K562 (cell line): ENCODE measurements around the gene OSBPL7. TPM values are rescaled to one million over a fixed set of nuclear protein-coding genes. Genes with fewer than 3 reads are reported as not detected.

Experiments
- ATAC-seq: fragments of 200-7000 bp; cut with Tn5 transposase; 3 replicates; pipeline ENCODE4 v1.9.1; 2020; ENCODE audit warnings: moderate library complexity
- BruUV-seq: library from RNA; stranded (reverse); fragments of 400-500 nt; replicated peaks from 2 replicates; lab custom pipeline; 2021; lab: Mats Ljungman, UMichigan
- CTCF ChIA-PET: fragments of 300-600 bp; formaldehyde crosslinking; extraction: SDS; loops from one replicate; lab custom pipeline; 2021; ENCODE audit warnings: low intra/inter-chr PET ratio; lab: Yijun Ruan, JAX
- POLR2A ChIA-PET: fragments of 300-600, 350-650 bp; sonication (Branson Sonifier 250); formaldehyde crosslinking; extraction: SDS; loops from one replicate; lab custom pipeline; 2021; ENCODE audit warnings: antibody characterized with exemption, inconsistent platforms; lab: Yijun Ruan, JAX
- DNase-seq, 4 experiments: peaks; one replicate each; pipeline versions ENCODE4 v3.0.0 to v3.0.0-alpha.2; 2011 to 2018; ENCODE audit warnings: low spot score in 3 of 4, mixed read lengths in 3 of 4; ENCODE audit errors: extremely low read depth in 1 of 4
- FAIRE-seq: peaks from 2 replicates; lab custom pipeline; 2011; peaks lifted over from hg19 to GRCh38; lab: Jason Lieb, UNC
- H2AFZ ChIP-seq: 2 replicates; pipeline ENCODE4 v1.6.0; 2011; ENCODE audit warnings: low read depth, low read length, control low read depth, inconsistent platforms
- H3K27ac ChIP-seq: fragments of 200-600 bp; 3 replicates; pipeline ENCODE4 v1.8.0; 2011; ENCODE audit warnings: low read depth, mild to moderate bottlenecking, control low read depth, inconsistent platforms, low read length, moderate library complexity, mixed read lengths; ENCODE audit errors: extremely low read depth
- H3K27me3 ChIP-seq, 2 experiments: fragments of 300-600 bp in 1 of 2; 2 replicates in 1 of 2; 3 replicates in 1 of 2; pipeline versions ENCODE4 v1.6.0 to v1.8.0; 2011; ENCODE audit warnings: inconsistent platforms in 2 of 2, low read length in 2 of 2, mild to moderate bottlenecking in 1 of 2, mixed read lengths in 1 of 2, moderate library complexity in 1 of 2; ENCODE audit not compliant: control insufficient read depth in 2 of 2, insufficient read depth in 2 of 2
- H3K36me3 ChIP-seq: fragments of 300-600 bp; 3 replicates; pipeline ENCODE4 v1.8.0; 2011; ENCODE audit warnings: mild to moderate bottlenecking, low read length, inconsistent platforms; ENCODE audit not compliant: control insufficient read depth, insufficient read depth
- H3K4me1 ChIP-seq, 2 experiments: fragments of 200-600 bp in 1 of 2; replicated peaks in 1 of 2; 2 replicates in 1 of 2; 3 replicates in 1 of 2; pipeline versions ENCODE4 v1.5.1 to v1.8.0; 2011; ENCODE audit warnings: inconsistent platforms in 2 of 2, low read length in 2 of 2, mild to moderate bottlenecking in 1 of 2, mixed read lengths in 1 of 2, moderate library complexity in 1 of 2; ENCODE audit not compliant: control insufficient read depth in 2 of 2, insufficient read depth in 2 of 2
- H3K4me2 ChIP-seq: 2 replicates; pipeline ENCODE4 v1.6.1; 2011; ENCODE audit warnings: low read length, control low read depth, inconsistent platforms, mixed read lengths; ENCODE audit not compliant: insufficient read depth
- H3K4me3 ChIP-seq: fragments of 200-600 bp; sonication (generic), shearing (Covaris generic); 2 replicates; pipeline ENCODE4 v1.5.1; 2016; ENCODE audit warnings: control low read depth, inconsistent platforms
- H3K79me2 ChIP-seq: fragments of 200-600 bp; 3 replicates; pipeline ENCODE4 v1.8.0; 2011; ENCODE audit warnings: low read length, inconsistent platforms; ENCODE audit not compliant: control insufficient read depth, insufficient read depth
- H3K9ac ChIP-seq, 2 experiments: 2 replicates each; pipeline versions ENCODE4 v1.6.0 to v1.6.1; 2011; ENCODE audit warnings: low read depth in 2 of 2, low read length in 2 of 2, control low read depth in 1 of 2, inconsistent platforms in 1 of 2, mild to moderate bottlenecking in 1 of 2, mixed read lengths in 1 of 2; ENCODE audit not compliant: insufficient read depth in 1 of 2
- H3K9me1 ChIP-seq: one replicate; pipeline ENCODE4 v1.6.0; 2011; ENCODE audit warnings: inconsistent platforms, mild to moderate bottlenecking, low read length, moderate library complexity; ENCODE audit not compliant: control insufficient read depth, insufficient read depth
- H3K9me3 ChIP-seq: replicated peaks from 2 replicates; pipeline ENCODE4 v1.5.1; 2011; ENCODE audit warnings: low read depth, low read length, inconsistent platforms; ENCODE audit not compliant: control insufficient read depth, insufficient read depth
- H4K20me1 ChIP-seq: replicated peaks from 2 replicates; pipeline ENCODE4 v1.6.1; 2011; ENCODE audit warnings: low read length, inconsistent platforms, mixed read lengths; ENCODE audit not compliant: control insufficient read depth, insufficient read depth
- ELF1 ChIP-seq: fragments of 200-800 bp; sonication (Bioruptor generic); IDR thresholded peaks from 2 replicates; pipeline ENCODE4 v1.6.1; 2016; ENCODE audit warnings: missing genetic modification characterization, missing compliant biosample characterization
- ETV5 ChIP-seq: sonication (generic); formaldehyde crosslinking; IDR thresholded peaks from 2 replicates; pipeline ENCODE4 v1.4.0; 2020; ENCODE audit warnings: low read depth, mild to moderate bottlenecking, missing genetic modification reagents
- HSF4 ChIP-seq: fragments of 250-450 bp; sonication (Bioruptor Pico); IDR thresholded peaks from 2 replicates; pipeline ENCODE4 v2.1.2; 2022; ENCODE audit warnings: mild to moderate bottlenecking, moderate library complexity, borderline replicate concordance
- IFI16 ChIP-seq: fragments of 250-450 bp; sonication (Bioruptor Pico); IDR thresholded peaks from 2 replicates; pipeline ENCODE4 v2.1.2; 2022; ENCODE audit warnings: mild to moderate bottlenecking, inconsistent platforms
- KDM2B ChIP-seq: fragments of 250-450 bp; sonication (Bioruptor Pico); IDR thresholded peaks from 2 replicates; pipeline ENCODE4 v1.8.0; 2021; ENCODE audit warnings: mild to moderate bottlenecking, moderate library complexity
- NCOA4 ChIP-seq: fragments of 450-650 bp; IDR thresholded peaks from 2 replicates; pipeline ENCODE4 v1.6.1; 2018; ENCODE audit warnings: mild to moderate bottlenecking; ENCODE audit not compliant: partially characterized antibody
- PHTF2 ChIP-seq: fragments of 250-450 bp; sonication (Bioruptor Pico); IDR thresholded peaks from 2 replicates; pipeline ENCODE4 v1.5.0; 2021; ENCODE audit warnings: mild to moderate bottlenecking
- SMAD2 ChIP-seq: fragments of 150-350 bp; IDR thresholded peaks from 2 replicates; pipeline ENCODE4 v1.6.1; 2014; ENCODE audit warnings: low read depth, mild to moderate bottlenecking, low read length
- ZNF57 ChIP-seq: fragments of 450-650 bp; formaldehyde crosslinking; IDR thresholded peaks from 2 replicates; pipeline ENCODE4 v1.4.0; 2020; ENCODE audit warnings: mild to moderate bottlenecking, moderate library complexity
- WGBS: fragments of 100-300 bp; shearing (Covaris generic); methylation state at CpG from one replicate; pipeline ENCODE4 v1.1.6; 2016; ENCODE audit warnings: low coverage, mixed read lengths; ENCODE audit not compliant: insufficient coverage; ENCODE audit errors: missing lambda C conversion rate; 5-methylcytosine and 5-hydroxymethylcytosine counted together
- in situ Hi-C: fragments of 300-500 bp; cut with MboI; formaldehyde crosslinking; loops from 4 replicates; pipeline ENCODE4 v1.15.0; 2018; ENCODE audit warnings: inconsistent platforms, mixed read lengths
- intact Hi-C: fragments of 100-400 bp; cut with micrococcal nuclease; formaldehyde crosslinking; loops from 2 replicates; pipeline ENCODE4 v1.14.2; 2022
- polyA plus RNA-seq, 8 experiments: library from polyadenylated mRNA; depleted of rRNA in 4 of 8; stranded (reverse) in 5 of 8; unstranded in 3 of 8; fragments of >200 nt; fragmentation: Nextera tagmentation in 2 of 8; fragmentation: Illumina TruSeq in 1 of 8; extraction: Ambion mirVana in 2 of 8; extraction: Trizol in 1 of 8; gene quantifications; 2 replicates each; pipeline versions ENCODE4 v1.2.1 to v1.2.3, GENCODE V29; 2011 to 2014; ENCODE audit warnings: inconsistent platforms in 1 of 8, missing spikeins in 1 of 8
- total RNA-seq, 7 experiments: library from RNA; depleted of rRNA in 6 of 7; stranded (reverse); fragments of >200 nt in 6 of 7; fragmentation: Illumina TruSeq in 2 of 7; extraction: Trizol in 2 of 7; gene quantifications; 2 replicates each; pipeline versions ENCODE4 v1.2.1 to v1.2.3, GENCODE V29; 2011 to 2021; ENCODE audit warnings: low replicate concordance in 1 of 7

The OSBPL7 gene
- total and polyA plus RNA-seq, 9 of the 15 experiments (the other 6 are each of a cell fraction or from before 2014, with no cell fraction given) = 0.32 to 11.9 (median 5.8) TPM

- peaks cover 0 to 22% of the 10 kb centered on the region in 2 experiments; a peak in 2 of 5 replicates for H3K27me3 ChIP-seq
- 52% methylated on average over 12 of the region's 16 CpGs for WGBS
- H3K9ac ChIP-seq = no peak overlapping the region
- peaks cover 25% of the 10 kb centered on the region; the same call in 1 of the 3 replicates for H3K36me3 ChIP-seq
- DNase-seq (no peak), ATAC-seq (no peak), FAIRE-seq (no peak)
- no peak overlapping the region for H3K27ac ChIP-seq
- no peak overlapping the region for H3K4me3 ChIP-seq
- H3K9me1 ChIP-seq = peaks cover 6% of the 10 kb centered on the region
- 0 out of 2 replicates have a peak, but pooled peaks cover 14% of the 10 kb centered on the region for H4K20me1 ChIP-seq
- ChIA-PET POLR2A (no interaction called here), CTCF (no interaction called here)
- H2AFZ ChIP-seq = no peak overlapping the region
- no peak overlapping the region for H3K4me2 ChIP-seq
- TF ChIP-seq KDM2B = no peak
- no peak for TF ChIP-seq HSF4 (CRISPR knock-in tag)
- TF ChIP-seq ZNF57 (CRISPR knock-in tag) = no peak
- no peak for TF ChIP-seq IFI16 (CRISPR knock-in tag)
- TF ChIP-seq ETV5 = no peak
- no peak for TF ChIP-seq SMAD2
- TF ChIP-seq NCOA4 = no peak
- no peak for TF ChIP-seq ELF1 (tag)
- TF ChIP-seq PHTF2 = no peak
- in situ Hi-C loops = no loop called here
- peaks cover 19 to 32% of the 10 kb centered on the region in 2 experiments for H3K4me1 ChIP-seq
- H3K79me2 ChIP-seq = no peaks in the 10 kb centered on the region
- H3K9me3 ChIP-seq = no peaks in the 10 kb centered on the region
- BruUV-seq = no TSS peak
- intact Hi-C loops = no loop called here
These were observed 15.3 kb downstream of the OSBPL7 start for GRCh38 chr17:47806026-47806912.
